NB4 (cell line): ENCODE data around the gene LRRC17.

Source experiments
- CTCF ChIP-seq: IDR thresholded peaks from one replicate; pipeline ENCODE4 v1.5.1; 2012; ENCODE audit warnings: low read depth, low read length
- MYC ChIP-seq: IDR thresholded peaks from 2 replicates; pipeline ENCODE4 v1.6.1; 2011; ENCODE audit warnings: low read depth, low read length
- POLR2A ChIP-seq: IDR thresholded peaks from 2 replicates; pipeline ENCODE4 v1.6.1; 2011; ENCODE audit warnings: mild to moderate bottlenecking; ENCODE audit not compliant: insufficient read length; ENCODE audit errors: extremely low read depth
- TF ChIP-seq, protein P1 (sequence below): IDR thresholded peaks from 2 replicates; pipeline ENCODE4 v1.6.1; 2011; ENCODE audit warnings: low read depth, low read length

DNA sequence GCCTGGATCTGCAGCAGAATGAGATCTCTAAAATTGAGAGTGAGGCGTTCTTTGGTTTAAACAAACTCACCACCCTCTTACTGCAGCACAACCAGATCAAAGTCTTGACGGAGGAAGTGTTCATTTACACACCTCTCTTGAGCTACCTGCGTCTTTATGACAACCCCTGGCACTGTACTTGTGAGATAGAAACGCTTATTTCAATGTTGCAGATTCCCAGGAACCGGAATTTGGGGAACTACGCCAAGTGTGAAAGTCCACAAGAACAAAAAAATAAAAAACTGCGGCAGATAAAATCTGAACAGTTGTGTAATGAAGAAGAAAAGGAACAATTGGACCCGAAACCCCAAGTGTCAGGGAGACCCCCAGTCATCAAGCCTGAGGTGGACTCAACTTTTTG lies 21.4 kb downstream of the LRRC17 start:
- TF ChIP-seq CTCF = no peak
- TF ChIP-seq POLR2A = no peak
- TF ChIP-seq, protein P1, sequence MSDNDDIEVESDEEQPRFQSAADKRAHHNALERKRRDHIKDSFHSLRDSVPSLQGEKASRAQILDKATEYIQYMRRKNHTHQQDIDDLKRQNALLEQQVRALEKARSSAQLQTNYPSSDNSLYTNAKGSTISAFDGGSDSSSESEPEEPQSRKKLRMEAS = no peak
- TF ChIP-seq MYC = no peak
